Spleen (tissue), 7 donors: ENCODE data around the gene NCAPH2.

Source experiments
- POLR2A ChIP-seq, 3 donors: fragments of 450-650 bp; IDR thresholded peaks; one replicate each; pipeline ENCODE4 v1.5.1; 2017; ENCODE audit warnings: antibody characterized with exemption in 3 of 3, mild to moderate bottlenecking in 1 of 3
- POLR2AphosphoS5 ChIP-seq, 3 donors: sonication (generic); formaldehyde crosslinking; IDR thresholded peaks; one replicate each; pipeline ENCODE4 v1.5.1; 2017; ENCODE audit warnings: antibody characterized with exemption in 3 of 3
- TF ChIP-seq, protein P1 (sequence below), 11 experiments: fragments of 200-600 bp in 7 of 11; fragments of 450-650 bp in 4 of 11; sonication (generic) in 4 of 11; IDR thresholded peaks in 8 of 11; conservative IDR thresholded peaks in 3 of 11; 1 replicate in 7 of 11; 2 replicates in 4 of 11; pipeline versions ENCODE4 v1.4.0 to v1.8.0; 2016 to 2021; ENCODE audit warnings: antibody characterized with exemption in 11 of 11, inconsistent platforms in 4 of 11, mild to moderate bottlenecking in 1 of 11
- donor health status: DM: no; HTN: no; CAD: no; lungs with moderate emphysema.
- donor health status: DM: no; HTN: no; CAD: no.
- donor health status: DM: no; HTN: no; CAD: no.

DNA sequence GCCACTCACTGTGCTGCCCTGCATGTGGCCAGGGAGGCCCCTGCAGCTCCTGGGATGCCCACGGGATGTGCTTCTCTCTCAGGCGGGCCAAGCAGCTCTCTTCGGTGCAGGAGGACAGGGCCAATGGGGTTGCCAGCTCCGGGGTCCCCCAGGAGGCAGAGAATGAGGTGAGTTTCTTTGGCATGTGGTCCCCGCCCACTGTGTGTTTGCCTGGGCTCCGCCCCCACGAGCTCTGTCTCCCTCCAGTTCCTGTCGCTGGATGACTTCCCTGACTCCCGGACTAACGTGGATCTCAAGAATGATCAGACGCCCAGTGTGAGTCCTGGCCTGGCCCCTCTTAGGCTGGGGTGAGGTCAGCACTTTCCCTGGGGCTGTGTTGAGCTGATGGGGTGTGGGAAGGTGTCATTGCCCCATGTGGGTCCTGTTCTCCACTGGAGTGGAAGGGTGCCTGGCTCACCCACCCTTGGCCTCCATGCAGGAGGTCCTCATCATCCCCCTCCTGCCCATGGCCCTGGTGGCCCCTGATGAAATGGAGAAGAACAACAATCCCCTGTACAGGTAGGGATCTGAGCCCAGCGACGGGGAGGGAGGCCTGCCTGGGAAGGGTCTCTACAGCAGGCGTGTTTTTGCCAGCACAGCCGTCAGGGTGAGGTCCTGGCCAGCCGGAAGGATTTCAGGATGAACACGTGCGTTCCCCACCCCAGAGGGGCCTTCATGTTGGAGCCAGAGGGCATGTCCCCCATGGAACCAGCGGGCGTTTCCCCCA is 9.7 kb downstream of the NCAPH2 start:
- TF ChIP-seq POLR2A (IDR thresholded peaks at IDR 0.05) (no peak), POLR2AphosphoS5 (IDR thresholded peaks at IDR 0.05) (no peak)
- TF ChIP-seq, protein P1, sequence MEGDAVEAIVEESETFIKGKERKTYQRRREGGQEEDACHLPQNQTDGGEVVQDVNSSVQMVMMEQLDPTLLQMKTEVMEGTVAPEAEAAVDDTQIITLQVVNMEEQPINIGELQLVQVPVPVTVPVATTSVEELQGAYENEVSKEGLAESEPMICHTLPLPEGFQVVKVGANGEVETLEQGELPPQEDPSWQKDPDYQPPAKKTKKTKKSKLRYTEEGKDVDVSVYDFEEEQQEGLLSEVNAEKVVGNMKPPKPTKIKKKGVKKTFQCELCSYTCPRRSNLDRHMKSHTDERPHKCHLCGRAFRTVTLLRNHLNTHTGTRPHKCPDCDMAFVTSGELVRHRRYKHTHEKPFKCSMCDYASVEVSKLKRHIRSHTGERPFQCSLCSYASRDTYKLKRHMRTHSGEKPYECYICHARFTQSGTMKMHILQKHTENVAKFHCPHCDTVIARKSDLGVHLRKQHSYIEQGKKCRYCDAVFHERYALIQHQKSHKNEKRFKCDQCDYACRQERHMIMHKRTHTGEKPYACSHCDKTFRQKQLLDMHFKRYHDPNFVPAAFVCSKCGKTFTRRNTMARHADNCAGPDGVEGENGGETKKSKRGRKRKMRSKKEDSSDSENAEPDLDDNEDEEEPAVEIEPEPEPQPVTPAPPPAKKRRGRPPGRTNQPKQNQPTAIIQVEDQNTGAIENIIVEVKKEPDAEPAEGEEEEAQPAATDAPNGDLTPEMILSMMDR (IDR thresholded peaks at IDR 0.05 in 8 of 11, conservative IDR thresholded peaks at IDR 0.05 in 3 of 11): no peak
